Right lobe of liver (tissue), 4 donors: Measurements from ENCODE around the gene RBM33.

Source experiments
- POLR2A ChIP-seq: fragments of 450-650 bp; IDR thresholded peaks from one replicate; pipeline ENCODE4 v1.6.1; 2017; ENCODE audit warnings: antibody characterized with exemption, mild to moderate bottlenecking
- TF ChIP-seq, protein P1 (sequence below), 4 donors: fragments of 200-600 bp in 3 of 4; fragments of 450-650 bp in 1 of 4; IDR thresholded peaks; one replicate each; pipeline versions ENCODE4 v1.5.1 to v1.8.0; 2016 to 2022; ENCODE audit warnings: antibody characterized with exemption in 4 of 4, mild to moderate bottlenecking in 2 of 4
- donor health status: DM: no; HTN: no; CAD: no.
- donor health status: DM: no; HTN: no; CAD: no.
- donor health status: DM: no; HTN: yes; CAD: no.

GRCh38 chr7:155756322-155756721, 111.9 kb downstream of the RBM33 start:
- TF ChIP-seq, protein P1, sequence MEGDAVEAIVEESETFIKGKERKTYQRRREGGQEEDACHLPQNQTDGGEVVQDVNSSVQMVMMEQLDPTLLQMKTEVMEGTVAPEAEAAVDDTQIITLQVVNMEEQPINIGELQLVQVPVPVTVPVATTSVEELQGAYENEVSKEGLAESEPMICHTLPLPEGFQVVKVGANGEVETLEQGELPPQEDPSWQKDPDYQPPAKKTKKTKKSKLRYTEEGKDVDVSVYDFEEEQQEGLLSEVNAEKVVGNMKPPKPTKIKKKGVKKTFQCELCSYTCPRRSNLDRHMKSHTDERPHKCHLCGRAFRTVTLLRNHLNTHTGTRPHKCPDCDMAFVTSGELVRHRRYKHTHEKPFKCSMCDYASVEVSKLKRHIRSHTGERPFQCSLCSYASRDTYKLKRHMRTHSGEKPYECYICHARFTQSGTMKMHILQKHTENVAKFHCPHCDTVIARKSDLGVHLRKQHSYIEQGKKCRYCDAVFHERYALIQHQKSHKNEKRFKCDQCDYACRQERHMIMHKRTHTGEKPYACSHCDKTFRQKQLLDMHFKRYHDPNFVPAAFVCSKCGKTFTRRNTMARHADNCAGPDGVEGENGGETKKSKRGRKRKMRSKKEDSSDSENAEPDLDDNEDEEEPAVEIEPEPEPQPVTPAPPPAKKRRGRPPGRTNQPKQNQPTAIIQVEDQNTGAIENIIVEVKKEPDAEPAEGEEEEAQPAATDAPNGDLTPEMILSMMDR (IDR thresholded peaks at IDR 0.05), result no peak
- no peak for TF ChIP-seq POLR2A
